GM12865 (cell line): ENCODE data around the gene RORB.

Experiments used
- DNase-seq: peaks from one replicate; pipeline ENCODE4 v3.0.0; 2010; ENCODE audit warnings: low read depth
- H3K4me3 ChIP-seq: 2 replicates; pipeline ENCODE4 v1.5.1; 2011; ENCODE audit warnings: mild to moderate bottlenecking, low read depth, low read length, control low read depth
- CTCF ChIP-seq: IDR thresholded peaks from 2 replicates; pipeline ENCODE4 v1.5.1; 2011; ENCODE audit warnings: low read length, control low read depth, low read depth, inconsistent platforms; ENCODE audit not compliant: insufficient read depth; ENCODE audit errors: missing control alignments

The RORB gene

GRCh38 chr9:74718709-74719108 lies 221.6 kb downstream of the RORB start:
- no peak for DNase-seq
- no peak overlapping the region for H3K4me3 ChIP-seq
- no peak for TF ChIP-seq CTCF

DNA sequence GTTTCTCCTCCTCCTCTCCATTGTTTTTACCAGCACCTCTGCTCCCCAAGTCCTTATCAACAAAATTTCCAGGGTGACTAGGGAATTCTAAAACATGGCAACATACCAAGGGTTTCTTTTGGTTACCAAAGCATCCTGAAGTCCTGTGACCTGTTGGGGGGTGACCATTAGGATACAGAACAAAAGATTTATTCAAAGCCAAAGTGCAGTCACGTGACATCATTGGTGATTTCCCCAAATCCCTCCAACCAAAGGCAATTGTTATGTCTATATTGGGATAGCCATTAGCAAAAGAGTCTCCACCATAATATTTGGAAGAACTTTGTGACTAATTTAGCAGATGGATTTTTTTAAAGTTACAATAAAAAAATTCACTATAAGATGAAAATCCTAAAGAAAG lies 222.2 kb downstream of the RORB start:
- no peak for TF ChIP-seq CTCF
- no peak for DNase-seq
- no peak overlapping the region for H3K4me3 ChIP-seq

GRCh38 chr9:74721696-74722660 lies 224.8 kb downstream of the RORB start:
- no peak overlapping the region for H3K4me3 ChIP-seq
- TF ChIP-seq CTCF: no peak
- no peak for DNase-seq

GRCh38 chr9:74724317-74724716 lies 227.2 kb downstream of the RORB start:
- H3K4me3 ChIP-seq: no peak overlapping the region
- no peak for DNase-seq
- no peak for TF ChIP-seq CTCF

DNA sequence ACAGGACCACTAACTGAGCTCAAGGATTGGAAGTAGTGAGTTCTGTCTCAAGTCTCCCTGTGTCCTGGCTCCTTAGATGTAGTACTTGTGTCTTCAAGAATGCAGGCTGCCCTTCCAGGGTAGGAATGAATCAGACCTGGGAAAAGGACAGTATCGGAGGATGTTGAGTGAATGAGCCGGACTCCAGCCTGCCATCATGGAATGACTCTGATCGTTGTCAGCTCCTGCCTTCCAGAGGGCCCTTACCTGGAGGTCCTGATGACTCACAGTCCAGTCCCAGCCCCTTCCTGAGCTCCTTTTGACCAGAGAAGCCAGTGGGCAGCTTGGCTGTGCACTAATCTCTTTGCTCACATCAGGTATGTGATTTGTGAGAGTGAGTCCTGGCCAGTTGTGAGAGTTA lies 229.4 kb downstream of the RORB start:
- DNase-seq: no peak
- no peak for TF ChIP-seq CTCF
- H3K4me3 ChIP-seq: no peak overlapping the region

DNA sequence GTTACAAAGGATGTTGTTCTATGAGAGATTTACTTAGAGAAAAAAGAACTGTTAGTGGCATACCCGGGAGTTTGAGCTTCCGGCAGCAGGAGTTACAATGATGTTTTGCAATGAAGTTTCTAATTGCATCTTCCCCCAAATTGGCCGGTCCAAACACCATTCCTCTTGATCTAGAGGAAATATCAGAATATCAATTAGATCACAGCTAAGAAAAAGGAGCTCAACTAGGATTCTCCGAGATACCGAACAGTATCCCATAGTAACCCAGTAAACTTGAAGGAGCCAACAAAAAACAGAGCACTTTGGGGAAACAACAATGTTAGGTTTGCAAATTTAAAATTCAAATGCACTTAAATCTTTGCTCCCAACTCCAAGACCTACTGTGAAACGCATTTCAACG lies 231.0 kb downstream of the RORB start:
- H3K4me3 ChIP-seq: no peak overlapping the region
- no peak for TF ChIP-seq CTCF
- no peak for DNase-seq
